Stimulated activated CD4-positive, alpha-beta T cell treated with anti-CD3 and anti-CD28 coated beads, Interleukin-4, amount 100 ng/mL, for 48 hours (primary cell): ENCODE measurements around the gene ZP1.

Experiments used
- DNase-seq, 2 donors: peaks; one replicate each; pipeline ENCODE4 v3.0.0-alpha.2; 2020; ENCODE audit warnings: low read depth in 2 of 2

Gene ZP1

GRCh38 chr11:60844045-60844869, 23.1 kb upstream of the ZP1 start:
- no peak for DNase-seq

- DNase-seq = no peak
Measured at GRCh38 chr11:60844870-60845221, 22.5 kb upstream of the ZP1 start.

DNA sequence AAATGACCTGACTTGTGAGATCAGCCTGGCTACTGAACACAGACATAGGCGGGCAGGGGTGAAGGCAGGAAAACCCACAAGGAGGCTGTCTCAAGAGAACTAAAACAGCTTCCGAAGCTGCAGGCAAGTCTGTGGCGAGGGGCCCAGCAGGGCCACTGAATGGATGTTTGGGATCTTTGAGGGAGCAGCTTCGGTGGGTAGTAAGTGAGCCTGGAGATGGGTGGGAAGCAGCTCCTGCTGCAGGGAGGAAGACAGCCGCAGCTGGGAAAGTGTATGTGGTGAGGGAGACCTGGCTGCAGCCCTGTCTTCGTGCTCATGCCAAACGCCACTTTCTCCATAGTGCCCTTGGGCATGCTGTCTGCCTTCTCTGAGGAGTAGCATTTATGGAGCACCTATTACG, 22.0 kb upstream of the ZP1 start:
- no peak for DNase-seq

GRCh38 chr11:60847281-60847680, 20.1 kb upstream of the ZP1 start:
- DNase-seq = no peak

GRCh38 chr11:60847896-60848295, 19.4 kb upstream of the ZP1 start:
- no peak for DNase-seq

DNA sequence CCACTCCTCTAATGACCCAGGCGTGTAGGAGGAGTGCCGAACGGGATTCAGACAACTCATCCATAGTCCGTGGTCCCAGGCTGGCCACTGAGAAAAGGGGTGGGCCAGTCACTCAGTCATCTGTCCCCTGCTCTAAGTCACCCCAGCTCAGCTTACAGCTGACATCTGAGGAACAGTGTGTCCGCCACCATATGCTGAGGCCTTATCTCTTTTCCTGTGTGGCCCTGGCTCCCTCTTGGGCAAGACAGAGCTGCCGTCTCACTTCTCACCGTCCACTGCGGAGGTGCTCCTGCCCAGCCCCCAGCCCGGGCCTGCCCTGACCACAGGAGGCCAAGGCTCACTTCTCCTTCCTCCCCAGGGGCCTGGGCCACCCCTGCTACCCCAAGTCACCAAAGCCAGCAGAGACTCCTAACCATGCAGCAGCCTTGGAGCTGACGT, 18.6 kb upstream of the ZP1 start:
- no peak for DNase-seq

DNA sequence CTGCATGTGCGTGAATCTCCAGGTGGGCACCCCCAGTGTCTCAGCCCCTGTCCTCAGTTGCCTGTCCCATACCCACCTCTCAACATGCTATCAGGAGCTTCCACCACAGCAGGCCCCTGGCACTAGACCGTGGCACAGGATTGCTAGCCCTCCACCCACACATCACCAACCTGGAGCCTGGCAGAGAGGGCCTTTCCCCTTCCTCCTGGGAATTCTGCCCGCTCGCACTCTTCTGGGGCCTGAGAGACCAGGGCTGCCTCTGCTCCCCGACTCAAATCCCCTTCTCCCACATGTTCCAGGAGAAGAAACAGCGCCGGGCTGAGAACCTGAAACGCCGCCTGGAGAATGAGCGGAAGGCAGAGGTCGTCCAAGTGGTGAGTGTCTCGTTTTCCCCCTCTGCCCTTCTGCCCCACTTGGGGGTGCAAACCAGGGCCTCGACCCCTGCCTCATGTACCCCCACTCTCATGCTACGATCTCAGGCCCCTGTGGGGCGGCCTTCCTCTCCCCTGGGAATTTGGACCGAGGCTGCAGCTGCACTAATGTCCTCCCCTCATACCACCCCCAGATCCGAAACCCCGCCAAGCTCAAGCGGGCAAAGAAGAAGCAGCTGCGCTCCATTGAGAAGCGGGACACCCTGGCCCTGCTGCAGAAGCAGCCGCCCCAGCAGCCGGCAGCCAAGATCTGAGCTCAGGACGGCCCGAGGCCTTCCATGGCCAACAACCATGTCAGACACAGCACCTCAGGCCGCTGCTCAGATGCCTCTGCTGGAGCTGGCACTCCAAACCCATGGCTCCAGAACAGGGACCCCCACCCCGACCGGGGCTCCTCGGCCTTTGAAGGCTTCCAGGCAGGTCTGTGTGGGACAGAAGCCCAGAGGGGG, 17.5 kb upstream of the ZP1 start:
- DNase-seq = no peak

DNA sequence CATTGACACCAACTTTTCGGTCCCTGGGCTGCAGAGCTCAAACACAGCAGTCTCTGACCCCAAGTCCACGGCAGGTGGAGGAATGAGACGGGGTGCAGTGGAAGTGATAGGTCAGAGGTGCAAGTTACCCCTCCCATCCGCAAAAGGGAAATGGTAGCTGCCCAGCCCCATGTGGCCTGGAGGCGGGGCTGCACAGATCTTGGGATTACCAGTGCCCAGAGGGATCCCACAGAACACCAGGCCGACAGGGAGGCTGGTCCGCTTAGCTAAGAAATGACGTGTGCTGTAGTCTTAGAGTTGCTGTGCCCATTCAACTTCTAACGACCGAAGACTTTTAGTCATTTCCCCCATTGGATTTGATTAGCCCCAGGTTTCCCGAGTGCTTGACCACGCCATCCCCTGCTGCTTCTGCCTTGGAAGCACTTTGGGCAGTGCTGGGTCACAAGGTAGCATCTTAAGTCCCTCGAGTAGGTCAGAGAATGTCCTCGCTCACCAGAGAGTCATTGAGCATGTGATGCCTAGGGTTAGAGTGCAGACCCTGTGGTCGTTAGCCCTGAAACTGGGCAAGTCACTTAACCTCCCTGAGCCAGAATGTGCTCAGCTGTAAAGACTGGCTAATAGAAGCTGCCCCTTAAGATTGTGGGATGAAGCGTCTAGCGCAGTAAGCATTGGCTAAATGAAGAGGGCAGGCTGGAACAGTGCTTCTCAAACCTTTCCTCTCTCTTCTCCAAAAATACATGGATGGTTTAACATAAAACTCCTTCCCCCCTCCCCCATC, 15.8 kb upstream of the ZP1 start:
- no peak for DNase-seq

- DNase-seq = no peak
Measured at GRCh38 chr11:60852117-60852981, 15.0 kb upstream of the ZP1 start.

DNA sequence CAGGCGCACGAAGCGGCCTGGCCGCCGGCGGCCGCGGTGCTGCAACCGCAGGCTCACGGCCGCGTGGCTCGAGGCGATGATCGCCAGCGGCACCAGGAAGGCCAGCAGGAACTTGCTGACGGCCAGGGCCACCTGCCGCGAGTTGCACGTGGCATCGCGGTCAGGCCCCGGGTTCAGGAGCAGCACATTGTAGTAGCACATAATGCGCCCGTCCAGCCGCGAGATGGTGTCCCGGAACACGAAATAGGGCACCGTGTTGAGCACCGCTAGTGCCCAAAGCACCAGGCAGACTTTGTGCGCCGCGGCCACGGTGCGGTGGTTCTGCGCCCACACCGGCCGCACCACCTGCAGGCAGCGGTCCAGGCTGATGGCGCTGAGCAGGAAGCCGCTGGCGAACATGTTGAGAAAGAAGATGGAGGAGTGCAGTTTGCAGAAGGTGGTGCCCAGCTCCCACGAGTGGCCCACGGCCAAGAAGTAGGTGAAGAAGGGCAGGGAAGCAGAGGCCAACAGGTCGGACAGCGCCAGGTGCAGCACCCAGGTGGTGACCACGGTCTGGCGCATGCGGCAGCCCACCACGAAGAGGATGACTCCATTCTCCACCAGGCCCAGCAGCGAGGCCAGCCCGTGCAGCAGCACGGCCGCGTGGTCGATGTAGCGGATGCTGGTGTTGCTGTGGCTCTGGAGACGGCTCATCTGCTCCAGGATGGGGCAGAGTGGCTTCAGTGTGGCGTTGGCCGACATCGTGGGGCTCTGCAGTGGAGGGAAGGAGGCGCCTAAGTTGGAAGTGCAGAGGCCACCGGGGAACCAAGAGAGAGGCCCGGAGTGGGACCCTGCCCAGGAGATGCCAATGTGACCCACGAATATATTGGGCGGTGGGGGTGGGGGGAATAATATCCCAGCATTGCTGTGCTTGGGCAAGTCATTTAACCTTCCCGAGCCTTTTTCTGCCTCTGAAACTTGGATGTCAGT, 14.1 kb upstream of the ZP1 start:
- DNase-seq = no peak

GRCh38 chr11:60854140-60854846, 13.0 kb upstream of the ZP1 start:
- no peak for DNase-seq

- no peak for DNase-seq
Measured at GRCh38 chr11:60854847-60855725, 12.3 kb upstream of the ZP1 start.

DNA sequence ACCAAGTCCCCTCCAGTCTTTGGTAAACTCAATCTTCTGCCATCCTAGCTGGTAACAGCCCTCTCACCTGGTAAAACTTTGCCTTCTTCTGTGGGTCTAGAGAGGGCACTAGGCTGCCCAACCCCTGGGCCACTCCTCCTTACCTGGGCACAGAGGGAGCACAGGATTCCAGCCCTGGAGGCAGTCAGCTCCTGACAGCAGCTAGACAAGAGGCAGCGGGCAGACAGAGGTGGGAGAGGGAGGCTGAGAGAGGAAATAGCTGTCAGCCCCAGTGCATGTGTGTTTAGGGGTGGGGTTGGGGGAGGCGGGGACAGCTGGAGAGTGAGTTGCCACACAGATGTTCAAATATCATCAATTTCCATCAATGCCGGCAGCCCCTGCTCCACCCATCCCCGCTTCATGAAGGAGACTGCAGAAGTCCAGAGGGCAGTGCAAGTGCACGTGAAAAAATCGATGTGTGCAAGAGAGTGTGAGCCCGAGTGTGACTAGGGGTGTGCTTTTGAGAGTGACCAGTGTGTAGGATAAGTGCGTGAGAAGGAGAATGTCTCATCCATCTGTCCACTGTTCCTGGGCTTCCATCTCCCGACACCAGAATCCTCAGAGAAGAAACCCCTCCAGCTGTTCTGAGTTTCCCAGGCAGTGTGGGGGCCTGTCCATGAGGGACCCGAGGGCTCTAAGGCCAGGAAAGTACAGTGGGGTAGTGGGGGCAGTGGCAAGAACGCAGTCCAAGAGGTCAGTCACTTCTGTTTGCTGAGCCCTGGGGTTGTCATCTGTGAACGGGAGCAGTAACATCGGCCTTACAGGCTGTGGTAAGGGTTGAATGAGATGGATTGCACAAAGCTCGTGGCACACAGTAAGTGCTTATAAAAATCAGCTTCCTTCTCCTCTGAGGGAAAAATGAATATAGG, 11.4 kb upstream of the ZP1 start, which contains the start of gene PTGDR2:
Gene PTGDR2, minus strand, starts transcription at position 225 of the 908 bp plus-strand sequence. CDS start 2,228 bp downstream, outside the sequence.
- no peak for DNase-seq

- no peak for DNase-seq
Measured at GRCh38 chr11:60857378-60858232, 9.7 kb upstream of the ZP1 start.

DNA sequence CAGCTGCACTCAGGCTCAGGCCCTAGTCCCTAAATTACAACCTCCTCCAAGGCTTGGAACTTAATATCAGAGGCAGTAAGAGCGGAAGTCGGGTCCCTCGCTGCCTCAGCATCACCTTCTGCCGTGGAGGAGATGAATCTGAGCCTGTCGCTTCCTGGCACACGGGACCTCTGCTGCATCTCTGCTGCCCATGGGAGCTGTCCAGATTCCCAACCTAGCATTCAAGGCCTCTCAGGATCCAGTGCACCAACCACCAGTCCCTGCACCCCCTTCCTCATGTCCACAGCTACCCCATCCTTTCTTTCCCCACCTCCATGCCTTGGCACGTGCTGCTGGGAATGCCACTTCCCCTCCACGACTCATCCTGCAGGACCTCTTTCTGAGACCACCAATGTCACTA, 9.1 kb upstream of the ZP1 start:
- no peak for DNase-seq
